H9 (cell line): ENCODE data around the gene CXCL5. TPM values are rescaled to one million over a fixed set of nuclear protein-coding genes. Genes with fewer than 3 reads are reported as not detected.

Source experiments
- DNase-seq: peaks from one replicate; pipeline ENCODE4 v3.0.0-alpha.2; 2017
- H2AFZ ChIP-seq: one replicate; pipeline ENCODE4 v1.6.1; 2013; ENCODE audit warnings: mild to moderate bottlenecking, low read length, control low read depth, moderate library complexity
- H2AK5ac ChIP-seq: 2 replicates; pipeline ENCODE4 v1.6.1; 2013; ENCODE audit warnings: low read length, control low read depth, mixed read lengths; ENCODE audit not compliant: insufficient read length
- H2BK120ac ChIP-seq: one replicate; pipeline ENCODE4 v1.6.1; 2013; ENCODE audit warnings: low read depth, mild to moderate bottlenecking, low read length, control low read depth, inconsistent platforms; ENCODE audit not compliant: poor library complexity, severe bottlenecking
- H2BK12ac ChIP-seq: 2 replicates; pipeline ENCODE4 v1.6.1; 2013; ENCODE audit warnings: low read length, control low read depth, mixed read lengths, low read depth; ENCODE audit not compliant: insufficient read length
- H2BK15ac ChIP-seq: 2 replicates; pipeline ENCODE4 v1.6.1; 2013; ENCODE audit warnings: low read depth, low read length, control low read depth
- H2BK20ac ChIP-seq: one replicate; pipeline ENCODE4 v1.6.1; 2013; ENCODE audit warnings: low read depth, mild to moderate bottlenecking, low read length, control low read depth, inconsistent platforms; ENCODE audit not compliant: poor library complexity, severe bottlenecking
- H2BK5ac ChIP-seq: 2 replicates; pipeline ENCODE4 v1.6.1; 2013; ENCODE audit warnings: low read length, control low read depth, mixed read lengths; ENCODE audit not compliant: insufficient read length
- H3K14ac ChIP-seq: 2 replicates; pipeline ENCODE4 v1.6.1; 2013; ENCODE audit warnings: low read length, control low read depth; ENCODE audit not compliant: insufficient read depth
- H3K18ac ChIP-seq: 2 replicates; pipeline ENCODE4 v1.6.1; 2013; ENCODE audit warnings: low read depth, mild to moderate bottlenecking, mixed read lengths, low read length, control low read depth; ENCODE audit not compliant: insufficient read length
- H3K23ac ChIP-seq: 2 replicates; pipeline ENCODE4 v1.6.1; 2013; ENCODE audit warnings: low read length, control low read depth, mixed read lengths, low read depth; ENCODE audit not compliant: insufficient read length
- H3K23me2 ChIP-seq: 2 replicates; pipeline ENCODE4 v1.6.1; 2013; ENCODE audit warnings: low read depth, mild to moderate bottlenecking, mixed read lengths, low read length, control low read depth; ENCODE audit not compliant: insufficient read length, poor library complexity, severe bottlenecking
- H3K27ac ChIP-seq: 2 replicates; pipeline ENCODE4 v1.5.1; 2013; ENCODE audit warnings: low read length, control low read depth, mixed read lengths, low read depth; ENCODE audit not compliant: insufficient read length
- H3K27me3 ChIP-seq: 2 replicates; pipeline ENCODE4 v1.6.1; 2013; ENCODE audit warnings: low read length, control low read depth, inconsistent platforms; ENCODE audit not compliant: insufficient read depth
- H3K4ac ChIP-seq: 2 replicates; pipeline ENCODE4 v1.6.1; 2013; ENCODE audit warnings: low read depth, mild to moderate bottlenecking, control low read depth, inconsistent platforms, low read length, moderate library complexity
- H3K4me1 ChIP-seq: 2 replicates; pipeline ENCODE4 v1.6.1; 2013; ENCODE audit warnings: low read length, control low read depth, inconsistent platforms; ENCODE audit not compliant: insufficient read depth
- H3K4me2 ChIP-seq: 2 replicates; pipeline ENCODE4 v1.6.1; 2013; ENCODE audit warnings: low read length, control low read depth, mixed read lengths; ENCODE audit not compliant: insufficient read length, insufficient read depth
- H3K56ac ChIP-seq: 2 replicates; pipeline ENCODE4 v1.6.1; 2013; ENCODE audit warnings: low read depth, mild to moderate bottlenecking, mixed read lengths, low read length, control low read depth; ENCODE audit not compliant: insufficient read length
- H3K79me1 ChIP-seq: 2 replicates; pipeline ENCODE4 v1.6.1; 2013; ENCODE audit warnings: low read depth, mild to moderate bottlenecking, moderate library complexity, low read length, control low read depth, inconsistent platforms; ENCODE audit not compliant: insufficient read depth, poor library complexity, severe bottlenecking
- H3K79me2 ChIP-seq: 2 replicates; pipeline ENCODE4 v1.6.1; 2013; ENCODE audit warnings: low read length, control low read depth, inconsistent platforms; ENCODE audit not compliant: insufficient read depth
- H3K9ac ChIP-seq: 2 replicates; pipeline ENCODE4 v1.6.1; 2013; ENCODE audit warnings: low read length, control low read depth, mixed read lengths; ENCODE audit not compliant: insufficient read length; ENCODE audit errors: extremely low read depth
- H3K9me3 ChIP-seq: one replicate; pipeline ENCODE4 v1.6.1; 2013; ENCODE audit warnings: low read depth, low read length, inconsistent platforms; ENCODE audit not compliant: control insufficient read depth
- H3T11ph ChIP-seq: one replicate; pipeline ENCODE4 v1.6.1; 2013; ENCODE audit warnings: mild to moderate bottlenecking, low read length, control low read depth, inconsistent platforms
- H4K20me1 ChIP-seq: one replicate; pipeline ENCODE4 v1.6.1; 2013; ENCODE audit not compliant: control insufficient read depth, insufficient read length, insufficient read depth
- H4K5ac ChIP-seq: 2 replicates; pipeline ENCODE4 v1.6.1; 2013; ENCODE audit warnings: low read depth, mild to moderate bottlenecking, mixed read lengths, low read length, control low read depth; ENCODE audit not compliant: insufficient read length
- H4K8ac ChIP-seq: replicated peaks from 2 replicates; pipeline ENCODE4 v1.6.1; 2013; ENCODE audit warnings: low read length, control low read depth, mixed read lengths, low read depth; ENCODE audit not compliant: insufficient read length
- H4K91ac ChIP-seq: 2 replicates; pipeline ENCODE4 v1.6.1; 2013; ENCODE audit warnings: low read depth, mild to moderate bottlenecking, moderate library complexity, mixed read lengths, low read length, control low read depth; ENCODE audit not compliant: insufficient read length
- H3K27ac Mint-ChIP-seq, 3 experiments: 2 replicates in 2 of 3; 3 replicates in 1 of 3; pipeline ENCODE4 v1.8.0; 2020 to 2021; ENCODE audit warnings: mixed read lengths in 3 of 3, mild to moderate bottlenecking in 1 of 3, moderate library complexity in 1 of 3
- H3K27me3 Mint-ChIP-seq: 2 replicates; pipeline ENCODE4 v1.8.0; 2021; ENCODE audit warnings: low read depth, mild to moderate bottlenecking, moderate library complexity, mixed read lengths
- H3K36me3 Mint-ChIP-seq, 3 experiments: 2 replicates in 2 of 3; 3 replicates in 1 of 3; pipeline ENCODE4 v1.8.0; 2020 to 2021; ENCODE audit warnings: low read depth in 3 of 3, mixed read lengths in 3 of 3; ENCODE audit not compliant: insufficient read depth in 1 of 3
- H3K4me1 Mint-ChIP-seq, 2 experiments: 2 replicates each; pipeline ENCODE4 v1.8.0; 2020; ENCODE audit warnings: mixed read lengths in 2 of 2
- H3K4me3 Mint-ChIP-seq, 2 experiments: 2 replicates in 1 of 2; 3 replicates in 1 of 2; pipeline ENCODE4 v1.8.0; 2020 to 2021; ENCODE audit warnings: mild to moderate bottlenecking in 2 of 2, mixed read lengths in 2 of 2, moderate library complexity in 1 of 2
- H3K9me3 Mint-ChIP-seq, 2 experiments: 2 replicates in 1 of 2; 3 replicates in 1 of 2; pipeline ENCODE4 v1.8.0; 2020; ENCODE audit warnings: mild to moderate bottlenecking in 2 of 2, mixed read lengths in 2 of 2, moderate library complexity in 1 of 2
- CTCF ChIP-seq: fragments of 200-600 bp; sonication (generic); conservative IDR thresholded peaks from 3 replicates; pipeline ENCODE4 v1.8.0; 2021; ENCODE audit warnings: antibody characterized with exemption, mild to moderate bottlenecking
- whole genome bisulfite sequencing: extraction: QIAGEN DNeasy Blood & Tissue Kit; methylation state at CpG from one replicate; pipeline ENCODE4 v1.1.7; 2013; ENCODE audit warnings: missing lambda C conversion rate, low lambda C conversion rate, mixed read lengths; ENCODE audit not compliant: insufficient read length; ENCODE audit errors: extremely low coverage; 5-methylcytosine and 5-hydroxymethylcytosine counted together
- total RNA-seq: library from RNA; stranded (reverse); gene quantifications from 2 replicates; pipeline ENCODE4 v1.2.1, GENCODE V29; 2021

CXCL5 gene
- total RNA-seq, 1 experiment from 2014 or later, result 9.2 TPM

GRCh38 chr4:74000301-74000700 lies 1.8 kb upstream of the CXCL5 start:
- Histone ChIP-seq H2BK5ac (no peak overlapping the region), H3K9ac (no peak overlapping the region), H3K79me2 (peaks cover 1% of the 10 kb centered on the region; the same call in 1 of the 2 replicates), H4K5ac (no peak overlapping the region), H2AFZ (no peak overlapping the region), H3K79me1 (no peaks in the 10 kb centered on the region), H2AK5ac (no peak overlapping the region), H3K14ac (no peak overlapping the region), H3K4me2 (no peak overlapping the region), H3K4me1 (peaks cover 2% of the 10 kb centered on the region; the same call in 1 of the 2 replicates), H4K20me1 (no peaks in the 10 kb centered on the region), H3K23me2 (peaks cover 8% of the 10 kb centered on the region), H2BK12ac (no peak overlapping the region), H2BK120ac (no peak overlapping the region), H3K27me3 (no peaks in the 10 kb centered on the region), H3K27ac (no peak overlapping the region), H3K23ac (no peak overlapping the region), H4K91ac (no peak overlapping the region), H3K18ac (no peak overlapping the region), H4K8ac (no peak overlapping the region), H3K4ac (no peak overlapping the region), H2BK15ac (no peak overlapping the region), H3K56ac (no peak overlapping the region), H3K9me3 (no peaks in the 10 kb centered on the region), H2BK20ac (no peak overlapping the region), H3T11ph (no peak overlapping the region)
- H3K4me1 Mint-ChIP-seq, result peaks cover 22 to 27% of the 10 kb centered on the region in 2 experiments
- H3K27me3 Mint-ChIP-seq, result peaks cover 12% of the 10 kb centered on the region
- no peak overlapping the region for H3K4me3 Mint-ChIP-seq
- peaks cover 0 to 6% of the 10 kb centered on the region in 2 experiments; a peak in 3 of 5 replicates for H3K9me3 Mint-ChIP-seq
- no peak overlapping the region for H3K27ac Mint-ChIP-seq
- DNase-seq, result no peak
- peaks cover 5 to 17% (median 7%) of the 10 kb centered on the region in 3 experiments; a peak in 6 of 7 replicates for H3K36me3 Mint-ChIP-seq
- TF ChIP-seq CTCF, result no peak
- no CpG with 5 or more reads among the region's 6 CpGs for WGBS
